Stimulated activated CD8-positive, alpha-beta memory T cell treated with anti-CD3 and anti-CD28 coated beads, Interleukin-12 subunit alpha, Interleukin-12 subunit beta, amount 100 ng/mL, for 4 hours (primary cell): ENCODE data around the gene C1QL1.
A peak's percentile ranks its signal among the peaks of the same experiment; 100 is the strongest.

Experiments
- DNase-seq: peaks from one replicate; pipeline ENCODE4 v3.0.0-alpha.2; 2020; ENCODE audit warnings: low read depth

Gene C1QL1

DNA sequence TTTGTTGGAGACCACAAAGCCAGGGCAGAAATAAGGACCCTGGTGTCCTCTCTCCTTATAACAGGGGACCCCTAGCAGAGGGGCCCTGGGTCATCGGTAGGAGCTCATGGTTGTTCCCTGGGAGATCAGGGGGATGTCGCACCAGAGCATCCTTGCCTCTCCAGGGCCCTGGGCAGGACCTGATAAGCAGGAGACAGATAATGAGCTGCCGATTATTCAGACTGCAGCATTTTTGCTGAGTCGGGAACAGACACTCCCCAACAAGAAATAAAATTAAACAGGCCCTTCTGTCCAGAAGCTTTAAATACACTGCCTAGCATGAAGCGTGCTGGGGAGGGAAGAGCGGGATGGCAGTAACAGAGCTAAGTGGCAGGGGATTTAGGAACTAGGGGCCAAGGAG lies 37.4 kb downstream of the C1QL1 start:
- no peak for DNase-seq

- DNase-seq = no peak
Measured at GRCh38 chr17:44928950-44929720, 39.0 kb downstream of the C1QL1 start.

GRCh38 chr17:44928136-44928535 lies 40.0 kb downstream of the C1QL1 start:
- DNase-seq = no peak

DNA sequence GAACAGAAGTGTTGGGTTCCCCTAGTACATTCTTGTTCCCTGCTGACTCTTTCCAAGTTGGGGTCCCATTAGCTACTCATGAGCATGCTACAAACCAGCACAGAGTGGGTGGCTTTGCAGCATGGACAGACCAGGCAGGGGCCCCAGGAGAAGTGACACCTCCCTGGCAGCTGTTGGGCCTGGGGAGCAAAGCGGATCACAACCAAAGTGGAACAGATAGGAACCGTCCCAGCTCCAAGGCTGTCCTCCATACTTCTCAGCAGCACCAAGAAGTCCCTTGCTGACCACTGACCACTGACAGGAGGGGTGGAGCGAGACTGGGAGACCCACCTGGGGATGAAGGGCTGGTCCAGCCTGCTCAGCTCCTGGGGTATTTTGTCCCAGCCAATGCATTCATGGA lies 40.4 kb downstream of the C1QL1 start:
- DNase-seq = no peak

DNA sequence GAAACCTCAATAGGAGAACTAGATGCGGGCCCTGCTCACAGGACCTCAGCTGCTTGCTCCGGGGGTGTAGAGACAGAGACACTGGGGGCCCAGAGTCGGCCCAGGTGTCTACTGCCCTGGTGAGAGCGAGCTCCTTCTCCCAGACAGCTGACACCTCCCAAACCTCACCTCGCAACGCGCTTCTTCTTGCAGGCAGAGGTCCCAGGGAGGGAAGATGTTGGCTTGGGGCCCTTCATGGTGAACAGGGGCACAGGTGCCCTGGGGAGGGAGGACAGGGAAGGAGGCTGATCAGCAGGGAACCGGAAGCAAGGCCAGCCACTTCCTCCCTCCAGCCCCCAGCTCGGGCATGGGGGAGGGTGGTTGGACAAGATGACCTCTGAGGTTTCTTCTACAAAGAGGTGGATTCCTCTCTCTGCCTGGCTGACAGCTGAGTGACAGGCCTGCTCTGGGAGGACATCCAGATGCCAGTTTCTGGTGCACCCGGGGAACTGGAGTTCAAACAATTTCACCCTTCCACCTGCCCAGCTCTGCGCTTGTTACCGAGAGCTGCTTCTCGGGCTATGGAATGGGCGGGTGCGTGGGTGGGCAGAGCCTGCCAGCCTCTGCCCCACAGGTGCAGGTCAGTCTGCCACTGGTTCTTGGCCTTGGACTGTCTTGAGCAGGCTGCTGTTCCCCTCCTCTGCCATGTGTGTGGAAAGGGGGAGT lies 41.1 kb downstream of the C1QL1 start:
- DNase-seq = no peak

DNA sequence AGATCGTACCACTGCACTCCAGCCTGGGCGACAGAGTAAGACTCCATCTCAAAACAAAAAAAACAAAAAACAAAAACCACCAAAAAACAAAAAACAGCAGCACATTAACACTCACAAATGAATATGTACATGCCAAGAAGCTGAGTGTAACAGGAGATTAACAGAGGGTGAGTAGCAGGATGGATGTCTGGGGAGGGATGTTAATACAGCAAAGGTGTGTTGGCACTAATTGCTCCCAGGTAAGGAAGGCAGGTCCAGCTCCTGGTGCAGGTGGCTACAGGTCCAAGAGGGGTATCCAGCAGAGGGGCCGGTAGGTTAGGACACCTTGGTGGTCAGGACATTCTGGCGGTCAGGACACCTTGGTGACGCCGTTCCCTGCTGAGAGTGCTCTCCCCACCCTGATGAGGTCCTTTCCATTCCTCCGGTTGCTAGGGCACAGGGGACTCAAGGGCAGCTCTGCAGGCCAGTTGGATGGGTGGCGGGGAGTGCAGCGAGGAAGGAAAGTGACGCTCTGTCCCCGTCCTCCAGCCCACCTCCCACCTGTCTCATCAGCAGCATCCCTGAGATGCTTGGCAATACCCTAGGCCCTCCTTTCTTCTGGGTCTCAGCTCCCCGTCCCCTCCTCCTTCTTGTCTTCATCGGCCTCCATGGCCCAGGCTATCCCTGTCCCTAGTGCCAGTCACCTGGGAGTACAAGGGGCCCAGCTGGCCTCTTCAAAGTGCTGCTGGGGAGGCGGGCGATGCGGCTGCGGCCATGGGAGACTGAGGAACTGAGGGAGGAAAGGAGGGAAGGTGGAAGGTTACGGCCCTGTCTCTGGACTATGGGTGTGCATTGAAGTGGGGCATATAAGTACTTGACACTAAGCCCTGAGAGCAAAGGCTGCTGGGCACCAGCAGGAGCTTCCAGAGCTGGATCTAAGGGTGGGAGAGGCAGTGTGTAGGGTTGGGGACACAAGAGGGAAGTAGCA lies 42.1 kb downstream of the C1QL1 start:
- no peak for DNase-seq

GRCh38 chr17:44924107-44924544 lies 44.0 kb downstream of the C1QL1 start:
- no peak for DNase-seq

DNA sequence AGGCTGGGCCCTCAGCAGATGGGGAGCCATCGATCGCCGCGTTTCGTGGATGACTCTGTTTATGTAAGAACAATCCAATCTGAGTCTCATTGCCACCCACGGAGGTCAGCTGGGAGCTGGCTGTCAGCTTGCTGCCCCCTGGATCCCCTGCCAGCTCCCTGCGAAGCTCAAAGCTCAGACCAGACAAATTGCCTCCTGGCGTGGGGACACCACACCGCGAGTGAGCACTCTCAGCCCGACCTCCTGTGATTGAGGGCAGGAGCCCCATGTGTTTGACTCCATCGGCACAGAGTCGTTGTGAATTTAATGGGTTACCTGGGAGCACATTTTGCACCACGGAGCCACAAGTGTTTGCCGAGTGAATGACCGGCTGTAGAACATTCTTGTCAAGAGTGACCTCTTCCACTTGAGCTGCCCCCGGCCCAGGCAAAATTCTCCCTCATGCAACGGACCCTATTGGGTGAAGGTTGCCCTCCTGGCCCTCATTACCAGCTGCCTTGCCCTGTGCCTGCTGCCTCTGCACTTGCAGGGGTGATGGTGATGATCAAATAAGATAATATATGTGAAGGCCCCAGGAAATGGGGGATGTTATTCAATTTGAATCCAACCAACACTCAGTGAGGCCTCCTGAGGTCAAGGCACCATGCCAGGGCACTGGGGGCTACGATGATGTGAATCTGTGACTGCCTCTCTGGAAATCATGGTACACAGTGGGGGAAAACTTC lies 45.2 kb downstream of the C1QL1 start:
- DNase-seq = no peak

DNA sequence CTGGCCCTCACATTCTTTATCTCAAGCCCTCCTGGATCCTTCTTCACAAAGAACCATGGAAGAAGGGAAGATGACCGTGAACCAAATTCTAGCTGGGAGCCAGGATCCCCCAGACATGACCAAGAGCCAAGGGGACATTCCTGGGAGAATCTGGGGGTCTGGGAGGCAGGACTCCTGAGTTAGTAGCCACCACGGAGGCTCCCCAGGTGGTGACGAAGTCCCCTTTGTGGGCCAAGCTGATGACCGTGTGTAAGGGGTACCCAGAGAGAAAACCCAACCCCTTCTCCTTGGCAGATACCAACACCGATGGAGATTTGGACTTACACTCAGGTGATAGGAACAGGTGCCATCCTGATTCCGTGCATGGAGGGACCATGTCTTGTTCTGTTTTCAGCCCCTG lies 46.0 kb downstream of the C1QL1 start:
- DNase-seq = no peak

DNA sequence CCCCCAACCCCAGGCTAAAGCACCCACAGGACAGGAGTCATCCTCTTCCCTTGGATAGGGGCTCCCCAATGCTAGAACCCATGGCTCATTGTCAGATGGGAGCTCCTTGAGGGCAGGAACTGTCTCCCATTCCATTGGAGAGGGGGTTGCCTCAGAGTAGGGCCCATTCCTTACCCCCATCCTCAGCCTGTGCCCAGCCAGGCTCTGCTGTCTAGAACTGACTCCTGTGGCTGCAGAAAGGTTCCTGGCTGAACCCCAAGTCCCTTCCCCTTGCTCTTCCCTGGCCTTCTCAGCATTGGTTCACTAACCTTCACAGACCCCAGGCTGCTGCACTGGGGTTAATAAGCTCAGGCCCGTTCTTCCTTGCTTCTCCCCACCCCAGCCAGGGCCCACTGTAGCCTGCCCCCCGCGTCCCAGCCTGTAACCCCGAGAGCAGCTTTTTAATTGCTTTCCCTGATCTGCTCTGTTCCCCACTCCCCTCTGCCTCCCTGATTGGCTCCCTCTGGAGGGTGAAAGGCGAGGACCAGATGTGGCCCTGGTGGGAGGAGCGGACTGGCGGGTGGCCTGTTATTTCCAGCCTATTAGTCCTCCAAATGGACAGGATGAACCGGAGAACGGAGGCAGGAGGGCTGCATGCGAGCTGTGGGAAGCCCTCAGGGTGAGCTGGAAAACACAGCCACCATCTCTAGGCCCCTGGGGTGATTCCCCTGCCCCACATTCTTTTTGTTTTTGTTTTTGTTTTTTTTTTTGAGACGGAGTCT lies 46.8 kb downstream of the C1QL1 start:
- no peak for DNase-seq

DNA sequence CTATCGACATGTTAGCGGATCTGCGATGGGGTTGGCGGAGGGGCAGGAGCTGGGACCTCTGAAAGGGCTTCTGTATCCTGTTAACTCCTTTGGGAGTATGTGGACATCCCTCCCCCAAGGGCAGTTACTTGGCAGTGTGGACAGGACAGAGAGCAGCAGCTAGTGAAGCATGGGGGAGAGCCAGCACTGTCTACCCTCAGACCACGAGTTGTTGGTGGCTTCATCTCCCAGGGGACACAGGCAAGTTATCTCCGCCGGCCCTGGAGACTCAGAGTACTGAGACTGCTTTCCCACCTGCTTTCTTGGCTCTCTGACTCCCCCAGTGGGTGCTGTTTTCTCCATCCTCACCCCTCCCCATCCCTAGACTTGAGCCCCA lies 47.5 kb downstream of the C1QL1 start:
- DNase-seq = no peak

DNA sequence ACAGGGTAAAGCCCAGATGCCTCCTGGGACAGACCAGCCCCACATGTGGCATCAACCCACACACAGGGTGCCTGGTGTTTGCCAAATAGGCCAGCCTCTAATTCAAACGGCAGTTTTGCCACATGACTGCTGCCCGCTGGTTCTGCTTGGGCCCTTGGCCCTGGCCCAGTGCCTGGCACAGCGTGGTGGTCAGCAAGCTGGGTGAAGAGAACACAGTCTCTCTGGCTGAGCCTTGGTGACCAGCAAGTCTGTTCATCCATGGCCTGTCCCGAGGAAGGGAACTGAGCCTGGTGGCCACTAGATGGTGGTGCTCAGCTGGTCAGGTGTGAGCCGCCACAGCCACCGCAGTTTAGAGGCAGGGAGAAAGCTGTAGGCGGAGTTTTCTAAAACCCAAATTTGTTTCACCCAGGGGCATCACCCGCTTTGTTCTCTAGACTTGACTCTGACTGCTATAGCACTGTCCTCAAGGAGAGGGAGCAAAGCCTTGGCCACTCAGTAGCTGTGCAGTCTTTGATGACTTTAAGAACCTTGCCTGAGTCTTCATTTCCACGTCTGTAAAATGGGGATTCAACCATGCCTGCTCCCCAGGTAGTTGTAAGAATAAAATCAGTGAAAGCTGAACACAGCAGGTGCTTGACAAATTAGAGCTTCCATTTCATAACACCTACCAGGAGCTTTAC lies 48.1 kb downstream of the C1QL1 start:
- peak; percentile 29 for DNase-seq

- DNase-seq = no peak
Measured at GRCh38 chr17:44919411-44919810, 48.7 kb downstream of the C1QL1 start.

DNA sequence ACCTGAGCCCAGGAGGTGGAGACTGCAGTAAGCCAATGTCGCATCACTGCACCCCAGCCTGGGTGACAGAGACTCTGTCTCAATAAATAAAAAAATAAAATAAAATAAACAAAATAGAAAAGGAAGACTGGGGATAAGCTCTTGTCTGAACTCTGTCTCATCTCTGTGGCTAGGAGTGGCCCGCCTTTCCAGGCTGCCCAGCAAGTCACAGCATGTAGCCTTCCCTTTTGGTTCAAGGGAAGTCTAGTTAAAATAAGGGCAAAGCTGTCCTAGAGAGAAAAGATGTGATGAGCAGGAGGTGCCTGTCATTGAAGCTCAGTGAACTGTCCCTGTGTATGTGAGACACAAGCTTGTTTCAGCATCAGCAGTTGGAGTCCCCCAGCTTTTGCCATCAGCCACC lies 50.1 kb downstream of the C1QL1 start:
- DNase-seq = no peak

GRCh38 chr17:44917456-44917855 lies 50.6 kb downstream of the C1QL1 start:
- no peak for DNase-seq

GRCh38 chr17:44916781-44917241 lies 51.3 kb downstream of the C1QL1 start:
- no peak for DNase-seq

- no peak for DNase-seq
Measured at GRCh38 chr17:44915862-44916780, 52.0 kb downstream of the C1QL1 start.

GRCh38 chr17:44915321-44915726 lies 52.8 kb downstream of the C1QL1 start, which contains the start of gene GFAP:
Gene GFAP (minus strand): TSS chr17:44915500. CDS start chr17:44915486, 14 bp downstream.
- no peak for DNase-seq

- no peak for DNase-seq
Measured at GRCh38 chr17:44914698-44915271, 53.3 kb downstream of the C1QL1 start.
